SKM-1 (cell line): ENCODE data around the gene COG5.

Source experiments
- DNase-seq: peaks from one replicate; lab custom pipeline; 2025; ENCODE audit not compliant: unreplicated experiment; lab: John Stamatoyannopoulos, UW

Gene COG5

DNA sequence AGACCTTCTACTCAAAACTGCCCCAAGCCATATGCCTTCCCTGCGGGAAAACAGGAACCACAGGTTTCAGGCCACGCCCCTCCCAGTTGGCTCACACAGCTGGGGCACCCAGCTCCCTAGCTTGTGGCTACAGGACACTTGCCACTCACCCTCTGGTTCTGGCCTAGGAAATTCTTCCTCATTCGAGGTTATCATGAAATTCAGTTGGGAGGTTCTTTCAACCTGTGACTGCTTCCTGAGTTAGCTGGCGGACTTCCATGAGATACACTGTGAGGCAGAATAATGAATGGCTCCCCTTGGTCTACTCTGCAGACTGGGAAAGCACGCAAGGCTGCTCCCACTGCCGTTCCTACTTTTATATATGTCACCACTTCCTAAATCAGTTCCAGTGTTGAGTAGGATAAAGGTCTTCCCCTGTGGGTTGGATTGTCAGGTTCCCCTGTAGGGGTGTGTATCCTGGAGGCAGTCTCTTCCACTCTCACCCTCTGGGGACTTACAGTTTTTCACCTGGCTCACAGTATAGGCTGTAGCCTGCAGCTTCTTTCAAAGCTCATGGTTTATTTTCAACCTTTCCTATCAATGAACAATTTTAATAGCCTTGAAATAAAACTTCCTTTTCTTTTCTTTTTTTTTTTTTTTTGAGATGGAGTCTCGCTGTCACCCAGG is 56.9 kb downstream of the COG5 start:
- peak; percentile 7 for DNase-seq

DNA sequence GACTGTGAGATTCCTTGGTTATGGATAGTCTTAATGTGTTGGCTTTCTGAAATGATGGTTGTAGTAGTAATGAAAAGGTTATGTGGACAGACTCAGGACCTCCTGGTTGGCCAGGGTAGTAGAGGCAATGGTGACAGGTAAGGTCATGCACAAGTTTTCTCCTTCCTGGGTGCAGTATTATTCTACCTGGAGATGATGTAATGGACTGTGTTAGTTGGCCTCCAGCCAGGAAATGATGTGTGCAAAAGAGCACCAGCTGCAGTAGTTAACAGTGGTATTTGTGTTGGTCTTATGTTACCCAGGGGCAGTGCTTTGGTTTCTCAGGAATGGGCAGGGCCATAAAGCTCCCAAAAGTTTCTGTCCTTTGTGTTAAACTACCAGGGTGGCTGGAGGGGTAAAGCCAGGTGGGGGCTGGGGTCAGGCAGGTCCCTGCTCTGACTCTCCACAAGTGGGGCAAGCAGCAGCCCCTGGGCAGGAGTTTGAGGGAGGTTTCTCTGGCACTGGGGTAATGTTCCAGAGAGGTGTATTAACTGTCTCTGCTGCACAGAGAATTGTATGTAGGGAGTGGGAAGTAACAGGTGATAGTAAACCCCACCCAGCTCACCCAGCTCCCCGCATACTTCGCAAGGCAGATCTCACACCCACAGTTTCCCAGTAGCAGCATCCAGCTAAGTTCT is 57.6 kb downstream of the COG5 start:
- DNase-seq = no peak

DNA sequence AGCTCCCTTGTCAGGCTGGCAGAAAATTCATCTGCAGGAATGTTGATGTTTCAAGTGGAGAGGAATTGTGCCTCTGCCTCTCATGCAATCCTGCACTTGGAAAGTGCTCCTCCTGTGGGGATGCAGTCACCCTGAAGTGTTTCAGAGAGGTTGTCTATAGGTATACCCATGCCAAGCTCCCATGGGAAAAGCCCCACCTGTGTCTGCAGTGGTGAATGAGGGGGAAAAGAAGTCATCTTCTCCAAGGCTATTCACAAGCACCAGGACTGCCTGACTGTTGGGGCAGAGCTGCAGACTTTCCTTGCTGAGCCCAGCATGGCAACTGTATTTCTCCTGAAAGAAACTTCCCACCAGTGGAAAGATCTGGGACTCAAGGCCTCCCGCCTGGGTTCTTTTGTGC is 58.4 kb downstream of the COG5 start:
- no peak for DNase-seq

DNA sequence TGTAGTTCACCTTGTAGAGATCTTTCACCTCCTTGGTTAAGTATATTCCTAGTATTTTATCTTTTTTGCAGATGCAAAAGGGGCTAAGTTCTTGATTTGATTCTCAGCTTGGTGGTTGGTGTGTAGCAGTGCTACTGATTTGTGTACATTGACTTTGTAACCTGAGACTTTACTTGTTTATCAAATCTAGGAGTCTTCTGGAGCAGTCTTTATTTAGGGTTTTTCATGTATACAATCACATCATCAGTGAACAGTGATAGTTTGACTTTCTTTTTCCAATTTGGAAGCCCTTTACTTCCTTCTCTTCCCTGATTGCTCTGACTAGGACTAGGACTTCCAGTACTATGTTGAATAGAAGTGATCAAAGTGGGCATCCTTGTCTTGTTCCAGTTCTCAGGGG is 60.0 kb downstream of the COG5 start:
- DNase-seq = no peak

DNA sequence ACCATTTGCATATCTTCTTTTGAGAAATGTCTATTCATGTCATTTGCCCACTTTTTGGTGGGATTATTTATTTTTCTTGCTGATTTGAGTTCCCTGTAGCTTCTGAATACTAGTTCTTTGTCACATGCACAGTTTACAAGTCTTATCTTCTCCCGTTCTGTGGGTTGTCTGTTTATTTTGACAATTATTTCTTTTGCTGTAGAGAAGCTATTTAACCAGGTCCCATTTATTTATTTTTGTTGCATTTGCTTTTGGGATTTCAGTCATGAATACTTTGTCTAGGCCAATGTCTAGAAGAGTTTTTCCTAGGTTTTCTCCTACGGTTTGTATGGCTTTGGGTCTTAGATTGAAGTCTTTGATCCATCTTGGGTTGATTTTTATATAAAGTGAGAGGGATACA is 60.9 kb downstream of the COG5 start:
- DNase-seq = no peak

DNA sequence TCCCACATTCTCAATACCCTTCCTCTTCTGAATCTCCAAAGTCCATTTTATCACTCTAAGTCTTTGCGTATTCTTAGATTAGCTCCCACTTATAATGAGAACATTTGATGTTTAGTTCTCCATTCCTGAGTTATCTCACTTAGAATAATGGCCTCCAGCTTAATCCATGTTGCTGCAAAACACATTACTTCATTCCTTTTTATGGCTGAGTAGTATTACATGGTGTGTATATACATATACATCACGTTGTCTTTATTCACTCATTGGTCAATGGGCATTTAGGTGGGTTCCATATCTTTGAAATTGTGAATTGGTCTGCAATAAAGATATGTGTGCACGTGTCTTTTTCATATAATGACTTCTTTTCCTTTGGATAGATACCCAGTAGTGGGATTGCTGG is 61.6 kb downstream of the COG5 start:
- no peak for DNase-seq

DNA sequence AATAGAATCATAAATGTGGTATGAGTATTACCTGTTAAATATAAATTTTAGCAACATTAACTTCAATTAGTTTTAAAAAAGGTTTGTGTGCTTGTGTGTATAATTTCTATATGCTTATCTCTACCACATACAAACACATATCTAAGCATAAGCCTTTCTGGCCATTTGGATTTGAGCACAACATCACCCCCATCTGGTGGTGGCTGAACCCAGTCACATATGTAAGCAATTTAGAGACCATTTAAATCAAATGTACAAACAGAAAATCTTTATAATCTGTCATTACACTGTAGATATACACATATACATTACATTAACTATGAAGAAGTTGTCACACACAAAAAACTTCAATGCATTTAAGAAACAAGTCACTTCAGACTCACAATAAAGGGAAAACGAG is 62.1 kb downstream of the COG5 start:
- no peak for DNase-seq

DNA sequence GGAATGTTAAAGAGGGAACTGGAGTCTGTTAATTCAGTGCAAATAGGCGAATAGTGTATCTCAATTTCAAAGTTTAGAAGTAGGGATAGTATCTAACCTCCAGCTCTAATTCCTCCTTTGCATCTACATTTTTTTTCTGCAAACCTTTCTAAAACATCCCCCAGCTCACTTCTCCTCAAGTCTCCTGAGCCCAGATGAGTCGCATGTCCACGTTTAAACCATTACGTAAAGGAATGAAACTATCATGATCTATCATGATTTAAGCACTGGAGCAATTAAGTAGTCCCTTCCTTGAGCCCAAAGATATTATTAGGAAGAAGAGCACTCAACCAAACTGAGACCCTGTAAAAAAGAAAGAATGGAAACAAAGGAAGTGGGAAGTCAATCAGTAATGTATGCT is 64.0 kb downstream of the COG5 start:
- DNase-seq = no peak

DNA sequence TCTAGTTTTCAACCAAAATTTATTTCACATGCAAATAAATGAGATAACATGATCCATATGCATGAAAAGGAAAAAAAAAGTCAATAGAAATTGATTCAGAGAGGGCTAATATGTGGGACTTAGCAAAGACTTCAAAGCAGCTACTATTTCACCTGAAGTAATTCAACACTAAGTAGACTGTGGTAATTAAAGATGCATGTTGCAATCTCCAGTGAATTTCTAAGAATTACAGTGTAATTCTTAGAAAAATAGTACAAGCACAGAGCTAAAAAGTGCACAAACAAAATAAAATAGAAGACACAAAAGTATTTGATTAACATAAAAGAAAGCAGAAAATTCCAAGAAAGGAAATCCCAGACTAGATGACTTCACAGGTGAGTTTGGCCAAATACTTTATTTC is 68.2 kb downstream of the COG5 start:
- no peak for DNase-seq

DNA sequence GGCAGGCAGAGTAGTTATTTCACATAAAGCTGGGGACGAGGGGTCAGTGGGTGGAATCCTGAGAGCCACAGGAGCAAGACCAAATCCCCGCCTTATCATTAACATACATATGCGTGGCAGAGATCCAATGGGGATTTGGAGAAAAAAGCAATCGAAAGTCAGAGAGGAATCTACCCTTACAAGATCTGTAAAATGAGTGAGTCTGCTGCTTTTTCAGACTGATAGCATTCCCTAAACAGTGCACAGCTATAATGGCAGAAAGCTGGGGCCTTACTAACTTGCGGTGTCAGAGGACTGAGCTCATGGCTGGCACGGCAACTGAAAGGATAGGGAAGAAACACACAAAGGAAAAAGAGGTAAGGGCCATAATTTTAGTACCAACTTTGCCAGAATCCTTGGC is 68.8 kb downstream of the COG5 start:
- DNase-seq = no peak

DNA sequence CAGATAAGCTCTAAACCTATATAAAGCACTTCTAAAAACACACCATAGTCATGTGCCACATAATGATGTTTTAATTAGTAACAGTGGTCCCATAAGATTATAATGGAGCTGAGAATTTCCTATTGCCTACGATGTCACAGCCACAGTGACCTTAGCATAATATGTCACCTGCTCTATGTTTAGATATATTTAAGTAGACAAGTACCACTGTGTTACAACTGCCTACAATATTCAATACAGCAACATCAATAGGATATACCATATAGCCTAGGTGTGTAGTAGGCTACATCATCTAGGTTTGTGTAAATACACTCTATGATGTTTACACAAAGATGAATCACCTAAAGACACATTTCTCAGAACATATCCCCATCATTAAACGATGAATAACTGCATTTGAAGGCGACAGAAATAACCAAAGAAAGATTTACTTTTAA is 69.4 kb downstream of the COG5 start:
- no peak for DNase-seq

DNA sequence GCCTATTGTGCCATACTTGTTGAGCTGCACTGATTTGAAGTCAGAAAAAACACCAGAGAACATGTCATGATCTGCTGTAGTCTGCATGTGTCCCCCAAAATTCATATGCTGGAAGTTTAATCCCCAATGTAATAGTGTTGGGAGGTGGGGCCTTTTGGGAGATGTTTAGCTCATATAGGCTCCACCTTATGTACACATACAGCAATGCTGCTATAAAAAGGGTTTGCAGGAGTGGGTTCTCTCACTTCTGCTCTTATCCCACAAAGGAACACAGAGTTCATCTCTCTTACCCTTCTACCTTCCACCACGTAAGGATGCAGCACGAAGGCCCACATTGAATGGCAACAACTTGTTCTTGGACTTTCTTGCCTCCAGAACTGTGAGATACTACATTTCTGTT is 70.8 kb downstream of the COG5 start:
- DNase-seq = no peak

DNA sequence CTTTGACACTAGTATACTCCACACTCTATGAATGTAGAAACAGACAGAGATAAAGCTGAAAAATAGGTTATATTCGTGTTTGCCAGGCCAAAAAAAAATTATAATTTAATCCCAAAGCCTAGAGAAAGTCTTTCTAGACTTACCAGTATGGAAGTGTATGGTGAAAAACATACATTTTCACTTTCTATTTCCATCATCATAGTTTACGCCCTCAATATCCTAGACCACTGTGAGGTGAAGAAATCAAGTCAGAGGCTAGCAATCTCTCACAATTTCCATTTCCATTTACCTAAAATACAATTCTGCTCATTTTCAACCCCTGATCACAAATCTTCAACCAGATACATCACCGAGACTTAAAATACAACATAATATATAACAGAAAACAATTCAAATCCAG is 77.7 kb downstream of the COG5 start:
- DNase-seq = no peak

DNA sequence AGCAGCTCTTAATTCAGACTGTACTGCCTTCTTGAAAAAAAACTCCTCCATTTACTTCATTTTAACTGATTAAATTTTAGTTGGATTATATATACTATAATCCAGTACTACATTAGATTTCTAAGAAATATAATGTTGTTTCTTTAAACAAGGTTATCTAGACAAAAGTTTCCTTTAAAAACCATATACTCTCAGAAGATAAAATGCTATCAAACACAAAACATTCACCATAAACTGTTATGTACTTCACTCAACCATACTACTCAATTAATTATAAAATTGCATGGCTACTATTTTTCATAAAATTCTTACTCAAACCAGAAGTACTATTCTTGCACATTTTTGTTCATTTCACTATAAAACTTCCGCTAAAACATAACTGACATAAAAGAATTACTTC is 81.1 kb downstream of the COG5 start:
- no peak for DNase-seq

DNA sequence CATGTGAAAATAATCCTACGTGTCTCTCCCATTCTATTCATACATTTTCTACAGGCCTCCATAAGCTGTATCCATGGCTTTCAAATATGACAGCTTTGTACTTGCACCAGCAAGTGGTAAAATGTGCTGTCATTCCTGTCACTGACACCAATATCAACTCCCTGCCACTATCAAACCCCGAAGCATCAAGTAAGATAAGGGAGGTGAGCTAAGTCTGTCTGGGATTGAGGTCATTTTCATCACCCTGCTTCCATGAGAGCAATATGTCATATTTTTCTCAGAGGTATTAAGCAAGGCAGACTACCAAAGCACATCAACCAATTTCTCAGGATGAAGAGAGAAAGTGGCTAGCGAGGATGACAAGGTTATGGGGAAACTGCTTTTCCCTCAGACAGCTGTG is 82.8 kb downstream of the COG5 start:
- DNase-seq = no peak

DNA sequence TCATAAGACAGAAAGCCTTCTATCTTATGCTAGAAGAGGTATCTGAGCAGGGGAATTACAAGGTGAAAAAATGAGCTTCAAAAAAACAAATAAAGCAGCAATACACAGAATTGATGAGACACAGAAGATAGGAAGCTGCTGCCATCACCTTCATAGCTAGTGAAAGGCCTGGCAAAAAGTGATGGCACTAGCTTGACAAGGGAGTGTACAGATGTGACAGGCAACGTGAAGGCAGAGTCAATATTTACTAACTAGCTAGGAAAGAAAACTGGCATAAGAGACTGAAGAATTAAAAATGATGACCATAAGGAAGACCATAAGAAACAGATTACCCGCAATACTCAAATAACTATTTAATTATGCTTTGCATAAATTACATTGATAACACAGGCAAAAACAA is 84.4 kb downstream of the COG5 start:
- no peak for DNase-seq

DNA sequence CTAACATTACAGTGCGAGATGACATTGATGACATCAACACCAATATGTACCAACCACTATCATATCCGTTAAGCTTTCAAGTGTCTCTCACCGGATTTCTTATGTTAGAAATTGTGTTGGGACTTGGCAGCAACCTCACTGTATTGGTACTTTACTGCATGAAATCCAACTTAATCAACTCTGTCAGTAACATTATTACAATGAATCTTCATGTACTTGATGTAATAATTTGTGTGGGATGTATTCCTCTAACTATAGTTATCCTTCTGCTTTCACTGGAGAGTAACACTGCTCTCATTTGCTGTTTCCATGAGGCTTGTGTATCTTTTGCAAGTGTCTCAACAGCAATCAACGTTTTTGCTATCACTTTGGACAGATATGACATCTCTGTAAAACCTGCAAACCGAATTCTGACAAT is 89.6 kb downstream of the COG5 start:
- DNase-seq = no peak

DNA sequence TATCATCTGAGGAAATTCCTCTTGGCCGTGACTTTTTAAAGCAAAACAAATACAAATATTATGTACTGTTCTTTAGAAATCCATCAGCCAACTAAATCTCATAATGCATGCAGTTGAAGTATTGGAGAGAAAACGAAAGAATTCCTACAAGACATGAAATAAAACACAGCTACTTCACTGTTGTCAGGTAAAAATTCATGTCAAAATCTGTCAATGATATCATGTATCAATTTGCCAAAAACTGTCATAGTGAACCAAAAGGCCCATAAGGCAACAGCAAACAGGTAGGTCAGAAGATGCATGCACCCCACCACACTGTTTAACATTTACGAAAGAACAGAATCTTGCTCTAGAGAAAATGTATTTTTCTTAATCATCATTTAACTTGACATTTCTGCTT is 91.6 kb downstream of the COG5 start:
- DNase-seq = no peak

DNA sequence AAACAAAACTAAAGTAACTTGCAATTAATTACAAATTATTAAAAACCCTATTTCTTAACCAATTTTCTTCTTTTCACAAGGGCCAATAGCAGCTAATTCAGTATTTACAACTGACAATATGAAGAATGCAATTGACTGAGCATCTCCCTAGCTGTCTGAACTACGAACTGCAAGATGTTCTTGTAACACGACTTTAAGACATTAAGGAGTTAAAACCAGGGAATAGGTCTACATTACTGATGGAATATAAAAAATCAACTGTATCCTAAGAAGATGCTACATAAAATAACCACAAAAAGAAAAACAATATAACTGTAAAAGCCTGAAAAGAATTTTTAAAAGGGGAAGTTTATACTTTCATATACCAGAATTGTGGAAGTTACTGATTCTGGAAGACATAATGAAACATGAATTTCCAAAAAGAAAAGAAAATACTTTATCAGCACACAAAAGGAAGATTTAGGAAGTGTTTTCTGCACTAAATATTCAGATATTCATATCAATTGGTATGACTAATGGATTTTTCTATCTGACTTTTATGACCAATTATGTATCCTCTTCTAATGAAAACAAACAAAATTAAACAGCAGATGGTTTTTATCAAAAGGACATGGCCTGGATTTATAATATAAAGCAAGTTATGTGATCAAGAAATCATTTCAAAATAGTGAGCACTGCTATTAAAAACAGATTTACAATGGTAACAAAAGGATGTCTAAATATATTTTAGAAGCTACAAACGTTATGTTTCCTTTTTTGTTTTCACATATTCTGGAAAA is 92.2 kb downstream of the COG5 start:
- no peak for DNase-seq

DNA sequence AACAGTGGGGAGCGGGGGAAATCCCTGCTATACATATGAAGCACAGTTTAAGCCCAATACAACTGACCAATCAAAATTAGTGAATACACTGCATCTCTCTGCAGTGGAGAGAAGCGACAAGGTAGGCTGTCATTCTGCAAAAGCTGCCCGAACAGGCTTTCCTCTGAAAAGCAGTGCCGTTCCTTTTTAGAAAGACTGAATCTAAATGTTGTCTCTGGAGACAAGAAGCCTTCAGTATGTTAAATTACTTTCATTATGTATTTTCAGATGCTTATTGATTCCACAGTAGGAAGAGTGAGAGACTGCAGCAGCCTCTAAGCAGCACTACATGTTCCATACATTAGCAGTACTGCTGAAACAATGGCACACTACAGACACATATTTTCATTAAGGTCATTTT is 93.8 kb downstream of the COG5 start, which contains the start of gene GPR22:
GPR22 (plus strand) TSS at position 129 of the 400 bp plus-strand sequence. CDS start 4,004 bp downstream, outside the sequence.
- no peak for DNase-seq

DNA sequence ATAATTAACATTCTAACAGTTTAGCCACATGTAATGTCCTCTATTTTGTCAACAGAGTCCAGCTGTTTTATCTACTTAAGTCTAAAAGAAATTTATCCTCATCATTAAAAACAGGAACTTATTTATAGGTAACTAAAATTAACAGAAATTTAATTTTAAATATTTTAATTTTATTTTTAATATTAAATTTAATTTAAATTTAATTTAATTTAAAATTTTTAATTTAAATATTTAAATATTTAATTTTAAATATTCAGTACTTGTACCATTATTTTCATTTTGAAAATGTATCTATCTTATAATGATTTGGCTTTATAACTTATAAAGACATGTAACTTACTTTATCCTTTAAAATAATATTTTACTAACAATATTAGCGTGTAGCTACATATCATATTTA is 94.9 kb downstream of the COG5 start:
- no peak for DNase-seq

DNA sequence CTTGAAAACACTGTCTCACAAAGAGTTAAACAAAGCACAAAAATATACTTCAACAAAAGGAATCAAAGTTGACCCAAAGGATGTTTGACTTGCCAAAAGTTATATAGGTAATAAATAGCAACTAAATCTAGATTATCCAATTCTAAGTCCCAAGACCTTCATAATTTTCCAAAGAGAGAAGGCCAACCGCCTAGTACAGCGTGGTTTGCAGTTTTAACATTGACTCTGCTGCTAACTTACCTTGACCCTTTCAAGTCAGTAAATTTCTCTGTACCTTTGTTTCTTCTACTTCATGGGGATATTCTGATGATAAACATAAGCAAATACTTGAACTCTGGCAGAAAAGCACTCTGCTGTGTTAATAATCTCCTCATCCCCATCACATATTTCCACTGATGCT is 95.7 kb downstream of the COG5 start:
- no peak for DNase-seq
